Measurements from ENCODE around the gene PRDM16. TPM values are rescaled to one million over a fixed set of nuclear protein-coding genes. Genes with fewer than 3 reads are reported as not detected.

The PRDM16 gene
- polyA plus RNA-seq, 3 donors = not detected

DNA sequence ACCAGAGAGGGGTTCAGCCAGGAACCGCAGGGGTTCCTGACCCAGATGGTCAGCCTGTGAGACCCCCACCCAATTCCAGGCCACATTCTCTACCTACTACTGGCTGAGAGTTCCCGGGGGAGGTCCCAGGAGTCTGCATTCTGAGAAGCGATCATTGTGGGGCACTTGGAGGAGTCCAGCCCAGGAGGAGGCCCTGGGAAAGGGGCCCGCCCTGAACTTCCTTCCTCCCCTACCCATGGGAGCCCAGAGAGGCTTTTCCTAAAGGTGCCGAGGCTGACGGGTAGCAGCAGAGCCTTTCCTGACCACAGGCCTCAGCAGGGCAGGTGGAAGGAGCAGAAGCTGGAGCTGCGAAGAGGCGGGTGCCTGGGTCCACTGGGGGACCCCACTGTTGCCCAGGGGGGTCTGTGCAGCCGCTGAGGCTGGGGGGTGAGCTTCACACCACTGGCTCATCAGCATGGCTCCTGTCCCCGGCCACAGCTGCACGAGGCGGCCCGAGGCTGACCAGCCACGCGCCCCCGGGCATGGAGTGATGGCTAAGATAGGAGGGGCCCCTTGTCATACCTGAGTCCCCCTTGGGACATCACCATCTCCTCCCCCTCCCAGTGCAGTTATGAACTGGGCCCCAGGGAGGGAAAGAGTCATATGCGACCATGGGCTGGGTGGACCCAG lies 127.7 kb downstream of the PRDM16 start:
- no peaks in the 10 kb centered on the region for H4K20me1 ChIP-seq (ENCODE audit: insufficient read depth, low read length)
- H3K4me1 ChIP-seq (ENCODE audit: control insufficient read depth in 1 of 2, insufficient read depth in 2 of 2, low read length in 2 of 2) = peaks cover 6 to 11% of the 10 kb centered on the region in 2 donors
- H3K27me3 ChIP-seq (ENCODE audit: control insufficient read depth in 2 of 2, insufficient read depth in 2 of 2, low read length in 2 of 2) = no peaks in the 10 kb centered on the region
- H3K4me3 ChIP-seq (replicated peaks in 1 of 3; ENCODE audit: low read depth in 2 of 3, low read length in 3 of 3) = no peak overlapping the region
- Mint-ChIP-seq H3K4me1 (peaks cover 5% of the 10 kb centered on the region), H3K9me3 (peaks cover 0 to 7% (median 0%) of the 10 kb centered on the region in 7 donors), H3K36me3 (no peaks in the 10 kb centered on the region), H3K4me3 (no peak overlapping the region), H3K27ac (no peak overlapping the region), H3K27me3 (ENCODE audit: low read depth in 3 of 3) (peaks cover 0 to 5% (median 2%) of the 10 kb centered on the region in 3 donors)
- TF ChIP-seq, protein P1, sequence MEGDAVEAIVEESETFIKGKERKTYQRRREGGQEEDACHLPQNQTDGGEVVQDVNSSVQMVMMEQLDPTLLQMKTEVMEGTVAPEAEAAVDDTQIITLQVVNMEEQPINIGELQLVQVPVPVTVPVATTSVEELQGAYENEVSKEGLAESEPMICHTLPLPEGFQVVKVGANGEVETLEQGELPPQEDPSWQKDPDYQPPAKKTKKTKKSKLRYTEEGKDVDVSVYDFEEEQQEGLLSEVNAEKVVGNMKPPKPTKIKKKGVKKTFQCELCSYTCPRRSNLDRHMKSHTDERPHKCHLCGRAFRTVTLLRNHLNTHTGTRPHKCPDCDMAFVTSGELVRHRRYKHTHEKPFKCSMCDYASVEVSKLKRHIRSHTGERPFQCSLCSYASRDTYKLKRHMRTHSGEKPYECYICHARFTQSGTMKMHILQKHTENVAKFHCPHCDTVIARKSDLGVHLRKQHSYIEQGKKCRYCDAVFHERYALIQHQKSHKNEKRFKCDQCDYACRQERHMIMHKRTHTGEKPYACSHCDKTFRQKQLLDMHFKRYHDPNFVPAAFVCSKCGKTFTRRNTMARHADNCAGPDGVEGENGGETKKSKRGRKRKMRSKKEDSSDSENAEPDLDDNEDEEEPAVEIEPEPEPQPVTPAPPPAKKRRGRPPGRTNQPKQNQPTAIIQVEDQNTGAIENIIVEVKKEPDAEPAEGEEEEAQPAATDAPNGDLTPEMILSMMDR (IDR thresholded peaks at IDR 0.05) = no peak
- 34% methylated on average over 5 of the region's 17 CpGs for WGBS (ENCODE audit: insufficient coverage)
- no peaks in the 10 kb centered on the region for H3K79me2 ChIP-seq (ENCODE audit: insufficient read depth, low read length)
- H3K36me3 ChIP-seq (replicated peaks in 1 of 2; ENCODE audit: control insufficient read depth in 1 of 2, insufficient read depth in 2 of 2, low read length in 2 of 2) = no peaks in the 10 kb centered on the region
- H3K4me2 ChIP-seq (replicated peaks; ENCODE audit: extremely low read depth, low read length, poor library complexity, severe bottlenecking) = no peak overlapping the region
- H3K9me3 ChIP-seq (replicated peaks in 1 of 2; ENCODE audit: control insufficient read depth in 1 of 2, insufficient read depth in 1 of 2, low read length in 2 of 2) = no peaks in the 10 kb centered on the region
- H2AFZ ChIP-seq (ENCODE audit: insufficient read depth, low read depth, low read length, poor library complexity, severe bottlenecking) = no peak overlapping the region
- no peak overlapping the region for H3K9ac ChIP-seq (ENCODE audit: insufficient read depth, low read length, poor library complexity, severe bottlenecking)
- intact Hi-C loops (cut with micrococcal nuclease) = no loop called here
- no peak overlapping the region for H3K27ac ChIP-seq (ENCODE audit: low read depth in 1 of 2, low read length in 2 of 2)
- DNase-seq = no peak

DNA sequence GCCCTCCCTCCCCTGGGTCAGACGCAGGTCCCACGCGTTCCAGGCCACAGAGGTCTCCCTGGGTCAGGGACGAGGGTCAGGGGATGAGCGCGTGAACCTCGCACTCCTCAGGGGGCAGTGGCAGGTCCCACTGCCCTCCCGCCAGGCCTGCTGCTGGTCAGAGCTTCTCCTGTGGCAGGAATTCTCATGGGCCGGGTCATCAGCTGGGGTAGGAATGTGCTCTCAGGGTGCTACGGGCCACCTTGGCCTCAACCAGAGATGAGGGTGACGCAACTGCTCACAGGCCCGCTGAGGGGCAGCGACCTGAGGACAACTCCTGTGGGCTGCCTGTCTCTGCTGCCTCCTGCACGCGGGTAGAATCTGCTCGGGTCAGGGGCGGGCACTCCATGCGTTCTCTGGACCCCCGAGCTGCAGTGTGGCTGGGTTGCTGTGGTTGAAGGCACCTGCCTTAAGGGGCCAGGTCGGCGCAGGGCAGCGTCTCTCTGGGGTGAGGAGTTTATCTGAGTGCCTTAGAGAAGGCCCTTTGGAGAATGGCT lies 128.8 kb downstream of the PRDM16 start:
- intact Hi-C loops (cut with micrococcal nuclease) = no loop called here
- no peak for DNase-seq
- Mint-ChIP-seq H3K27me3 (ENCODE audit: low read depth in 3 of 3) (peaks cover 2 to 4% (median 2%) of the 10 kb centered on the region in 3 donors), H3K36me3 (no peaks in the 10 kb centered on the region), H3K4me1 (no peaks in the 10 kb centered on the region), H3K4me3 (no peak overlapping the region), H3K27ac (no peak overlapping the region), H3K9me3 (peaks cover 0 to 1% (median 0%) of the 10 kb centered on the region in 7 donors)
- Histone ChIP-seq H3K9ac (ENCODE audit: insufficient read depth, low read length, poor library complexity, severe bottlenecking) (no peak overlapping the region), H3K4me3 (replicated peaks in 1 of 3; ENCODE audit: low read depth in 2 of 3, low read length in 3 of 3) (no peak overlapping the region), H3K4me2 (replicated peaks; ENCODE audit: extremely low read depth, low read length, poor library complexity, severe bottlenecking) (no peak overlapping the region), H3K36me3 (replicated peaks in 1 of 2; ENCODE audit: control insufficient read depth in 1 of 2, insufficient read depth in 2 of 2, low read length in 2 of 2) (no peaks in the 10 kb centered on the region), H3K9me3 (replicated peaks in 1 of 2; ENCODE audit: control insufficient read depth in 1 of 2, insufficient read depth in 1 of 2, low read length in 2 of 2) (no peaks in the 10 kb centered on the region), H2AFZ (ENCODE audit: insufficient read depth, low read depth, low read length, poor library complexity, severe bottlenecking) (no peak overlapping the region), H3K27ac (ENCODE audit: low read depth in 1 of 2, low read length in 2 of 2) (no peak overlapping the region), H3K4me1 (ENCODE audit: control insufficient read depth in 1 of 2, insufficient read depth in 2 of 2, low read length in 2 of 2) (no peaks in the 10 kb centered on the region), H4K20me1 (ENCODE audit: insufficient read depth, low read length) (no peaks in the 10 kb centered on the region), H3K79me2 (ENCODE audit: insufficient read depth, low read length) (no peaks in the 10 kb centered on the region), H3K27me3 (ENCODE audit: control insufficient read depth in 2 of 2, insufficient read depth in 2 of 2, low read length in 2 of 2) (no peaks in the 10 kb centered on the region)
- whole genome bisulfite sequencing (ENCODE audit: insufficient coverage) = 85% methylated on average over 20 of the region's 22 CpGs
- TF ChIP-seq, protein P1 (IDR thresholded peaks at IDR 0.05) = no peak

Data from CD14-positive monocyte (primary cell).